Body of pancreas (tissue), 4 donors: ENCODE results near the gene CCDC71L. TPM values are rescaled to one million over a fixed set of nuclear protein-coding genes. Genes with fewer than 3 reads are reported as not detected.

Experiments used
- ATAC-seq: fragments of 150-250 bp; one replicate; pipeline ENCODE4 v1.9.1; 2016
- DNase-seq, 4 donors: peaks; one replicate each; pipeline ENCODE4 v3.0.0-alpha.2; 2019
- H3K27ac ChIP-seq, 4 donors: fragments of 200-600 bp; sonication (generic); 1 replicate in 3 of 4; 2 replicates in 1 of 4; pipeline versions ENCODE4 v1.5.1 to v1.6.1; 2016 to 2019; ENCODE audit warnings: mild to moderate bottlenecking in 1 of 4, mixed read lengths in 1 of 4, moderate library complexity in 1 of 4
- H3K27me3 ChIP-seq, 2 donors: fragments of 200-600 bp; sonication (generic); one replicate each; pipeline ENCODE4 v1.6.0; 2016; ENCODE audit warnings: mild to moderate bottlenecking in 1 of 2
- H3K36me3 ChIP-seq, 2 donors: fragments of 200-600 bp; sonication (generic); replicated peaks in 1 of 2; 2 replicates each; pipeline ENCODE4 v1.5.1; 2016; ENCODE audit warnings: low read depth in 2 of 2; ENCODE audit not compliant: insufficient read depth in 1 of 2
- H3K4me1 ChIP-seq: fragments of 200-600 bp; sonication (generic); one replicate; pipeline ENCODE4 v1.6.0; 2016
- H3K4me3 ChIP-seq, 2 donors: fragments of 200-600 bp; sonication (generic); 1 replicate in 1 of 2; 2 replicates in 1 of 2; pipeline ENCODE4 v1.5.1; 2016 to 2019
- H3K9me3 ChIP-seq, 3 donors: fragments of 200-600 bp; sonication (generic); 1 replicate in 2 of 3; 2 replicates in 1 of 3; pipeline ENCODE4 v1.5.1; 2016
- POLR2A ChIP-seq, 3 donors: fragments of 450-650 bp; IDR thresholded peaks; one replicate each; pipeline ENCODE4 v1.6.1; 2016; ENCODE audit warnings: antibody characterized with exemption in 3 of 3, mild to moderate bottlenecking in 2 of 3
- WGBS, 2 donors: methylation state at CpG; one replicate each; pipeline ENCODE4 v1.1.5; 2017; 5-methylcytosine and 5-hydroxymethylcytosine counted together
- intact Hi-C: fragments of 100-400 bp; cut with DNase I; formaldehyde crosslinking; loops from one replicate; pipeline ENCODE4 v1.15.1; 2023
- total RNA-seq, 2 donors: library from RNA; depleted of rRNA; stranded (reverse); fragments of >200 nt; gene quantifications; one replicate each; pipeline ENCODE4 v1.1.0, GENCODE V29; 2016
- TF ChIP-seq, protein P1 (sequence below), 7 experiments: fragments of 450-650 bp in 4 of 7; fragments of 200-600 bp in 3 of 7; sonication (generic) in 3 of 7; IDR thresholded peaks; one replicate each; pipeline ENCODE4 v1.5.1; 2016 to 2019; ENCODE audit warnings: antibody characterized with exemption in 7 of 7

The CCDC71L gene
- total RNA-seq, 2 donors from 2014 or later: 8.6 to 23.7 TPM

GRCh38 chr7:106620676-106621075 is 40.3 kb downstream of the CCDC71L start:
- TF ChIP-seq, protein P1, sequence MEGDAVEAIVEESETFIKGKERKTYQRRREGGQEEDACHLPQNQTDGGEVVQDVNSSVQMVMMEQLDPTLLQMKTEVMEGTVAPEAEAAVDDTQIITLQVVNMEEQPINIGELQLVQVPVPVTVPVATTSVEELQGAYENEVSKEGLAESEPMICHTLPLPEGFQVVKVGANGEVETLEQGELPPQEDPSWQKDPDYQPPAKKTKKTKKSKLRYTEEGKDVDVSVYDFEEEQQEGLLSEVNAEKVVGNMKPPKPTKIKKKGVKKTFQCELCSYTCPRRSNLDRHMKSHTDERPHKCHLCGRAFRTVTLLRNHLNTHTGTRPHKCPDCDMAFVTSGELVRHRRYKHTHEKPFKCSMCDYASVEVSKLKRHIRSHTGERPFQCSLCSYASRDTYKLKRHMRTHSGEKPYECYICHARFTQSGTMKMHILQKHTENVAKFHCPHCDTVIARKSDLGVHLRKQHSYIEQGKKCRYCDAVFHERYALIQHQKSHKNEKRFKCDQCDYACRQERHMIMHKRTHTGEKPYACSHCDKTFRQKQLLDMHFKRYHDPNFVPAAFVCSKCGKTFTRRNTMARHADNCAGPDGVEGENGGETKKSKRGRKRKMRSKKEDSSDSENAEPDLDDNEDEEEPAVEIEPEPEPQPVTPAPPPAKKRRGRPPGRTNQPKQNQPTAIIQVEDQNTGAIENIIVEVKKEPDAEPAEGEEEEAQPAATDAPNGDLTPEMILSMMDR (IDR thresholded peaks at IDR 0.05): no peak
- TF ChIP-seq POLR2A (IDR thresholded peaks at IDR 0.05): no peak
- WGBS, 2 donors: 95 to 97% methylated on average over 2 of the region's 2 CpGs
- Histone ChIP-seq H3K36me3 (no peaks in the 10 kb centered on the region), H3K9me3 (no peaks in the 10 kb centered on the region), H3K27ac (no peak overlapping the region), H3K4me1 (peaks cover 12% of the 10 kb centered on the region), H3K4me3 (no peak overlapping the region), H3K27me3 (no peaks in the 10 kb centered on the region)
- no peak for DNase-seq
- no peak for ATAC-seq
- intact Hi-C loops: no loop called here

DNA sequence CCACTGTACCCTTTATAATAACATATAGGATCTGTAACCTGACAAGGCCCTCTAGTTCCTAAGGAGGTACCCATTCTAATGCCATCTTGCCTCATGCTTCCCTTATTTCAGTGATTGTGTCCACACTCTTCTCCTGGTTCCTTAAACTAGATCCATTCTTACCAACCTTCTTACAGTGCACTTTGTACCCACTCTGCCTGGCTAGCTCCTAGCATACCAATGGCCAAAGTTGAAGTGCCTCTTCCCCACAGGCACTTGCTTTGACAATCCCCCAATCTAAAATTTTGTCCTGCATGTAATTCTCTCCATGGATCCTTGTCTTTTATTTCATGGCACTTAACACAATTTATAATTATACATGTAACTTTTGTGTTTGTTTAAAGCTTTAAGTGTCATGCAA is 40.9 kb downstream of the CCDC71L start:
- TF ChIP-seq, protein P1 (IDR thresholded peaks at IDR 0.05): no peak
- TF ChIP-seq POLR2A (IDR thresholded peaks at IDR 0.05): no peak
- H3K9me3 ChIP-seq: no peaks in the 10 kb centered on the region
- no peak for ATAC-seq

GRCh38 chr7:106619213-106619612 is 41.7 kb downstream of the CCDC71L start:
- Histone ChIP-seq H3K36me3 (no peaks in the 10 kb centered on the region), H3K4me1 (peaks cover 12% of the 10 kb centered on the region), H3K9me3 (no peaks in the 10 kb centered on the region), H3K27me3 (no peaks in the 10 kb centered on the region), H3K27ac (no peak overlapping the region), H3K4me3 (no peak overlapping the region)
- TF ChIP-seq, protein P1 (IDR thresholded peaks at IDR 0.05): no peak
- TF ChIP-seq POLR2A (IDR thresholded peaks at IDR 0.05): no peak
- intact Hi-C loops: no loop called here
- WGBS, 2 donors: 87 to 89% methylated on average over 4 of the region's 4 CpGs
- DNase-seq: no peak
- ATAC-seq: no peak

More for the DNA sequence above, 40.9 kb downstream of the CCDC71L start:
- H3K36me3 ChIP-seq: no peaks in the 10 kb centered on the region
- intact Hi-C loops: no loop called here
- H3K27ac ChIP-seq: no peak overlapping the region
- DNase-seq: no peak
- peaks cover 12% of the 10 kb centered on the region for H3K4me1 ChIP-seq
- H3K4me3 ChIP-seq: no peak overlapping the region
- H3K27me3 ChIP-seq: no peaks in the 10 kb centered on the region

- Histone ChIP-seq H3K27ac (no peak overlapping the region), H3K4me3 (no peak overlapping the region), H3K36me3 (no peaks in the 10 kb centered on the region), H3K27me3 (no peaks in the 10 kb centered on the region), H3K9me3 (no peaks in the 10 kb centered on the region), H3K4me1 (peaks cover 12% of the 10 kb centered on the region)
- no peak for ATAC-seq
- peak in 2 of 4 donors; percentile 14 to 23 for DNase-seq
- intact Hi-C loops: no loop called here
- 73% methylated on average over 1 of the region's 1 CpG for WGBS, 2 donors
- TF ChIP-seq, protein P1 (IDR thresholded peaks at IDR 0.05): no peak
Observed at GRCh38 chr7:106618480-106618879, 42.5 kb downstream of the CCDC71L start.

GRCh38 chr7:106617860-106618259 is 43.1 kb downstream of the CCDC71L start:
- no peak for TF ChIP-seq POLR2A (IDR thresholded peaks at IDR 0.05)
- TF ChIP-seq, protein P1 (IDR thresholded peaks at IDR 0.05): no peak

More at GRCh38 chr7:106617860-106618259, 43.1 kb downstream of the CCDC71L start:
- Histone ChIP-seq H3K4me1 (peaks cover 12% of the 10 kb centered on the region), H3K27ac (no peak overlapping the region), H3K27me3 (no peaks in the 10 kb centered on the region), H3K36me3 (no peaks in the 10 kb centered on the region), H3K4me3 (no peak overlapping the region), H3K9me3 (no peaks in the 10 kb centered on the region)
- no peak for DNase-seq
- intact Hi-C loops: no loop called here
- WGBS, 2 donors: 54 to 55% methylated on average over 2 of the region's 2 CpGs
- ATAC-seq: no peak
